ENCODE measurements around the gene ADAMTSL1.

ADAMTSL1 gene

GRCh38 chr9:18660001-18660400 lies 186.0 kb downstream of the ADAMTSL1 start:
- no peak for DNase-seq (ENCODE audit: low read depth in 2 of 2)

- DNase-seq (ENCODE audit: low read depth in 2 of 2): no peak
Observed at GRCh38 chr9:18662320-18662719, 188.4 kb downstream of the ADAMTSL1 start.

- DNase-seq (ENCODE audit: low read depth in 2 of 2): no peak
Observed at GRCh38 chr9:18665947-18666346, 192.0 kb downstream of the ADAMTSL1 start.

DNA sequence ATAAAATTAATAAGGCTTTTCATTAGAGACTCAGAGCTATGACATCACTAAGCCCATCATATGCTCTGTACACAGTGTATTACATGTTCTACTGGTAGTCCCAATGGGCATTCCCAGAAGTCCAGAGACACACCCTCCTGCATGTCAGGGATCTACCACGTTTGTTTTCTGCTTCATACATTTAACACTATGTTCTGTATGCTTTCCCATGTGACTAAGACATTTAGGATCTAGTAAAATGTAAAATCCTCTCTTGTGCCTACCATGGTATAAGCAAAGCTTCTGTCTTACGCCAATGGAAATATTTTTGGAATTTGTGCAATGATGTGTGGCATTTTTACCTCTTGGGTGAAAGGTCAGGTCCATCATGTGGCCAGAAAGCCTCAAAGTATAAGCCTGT lies 192.4 kb downstream of the ADAMTSL1 start:
- DNase-seq (ENCODE audit: low read depth in 2 of 2): no peak

DNA sequence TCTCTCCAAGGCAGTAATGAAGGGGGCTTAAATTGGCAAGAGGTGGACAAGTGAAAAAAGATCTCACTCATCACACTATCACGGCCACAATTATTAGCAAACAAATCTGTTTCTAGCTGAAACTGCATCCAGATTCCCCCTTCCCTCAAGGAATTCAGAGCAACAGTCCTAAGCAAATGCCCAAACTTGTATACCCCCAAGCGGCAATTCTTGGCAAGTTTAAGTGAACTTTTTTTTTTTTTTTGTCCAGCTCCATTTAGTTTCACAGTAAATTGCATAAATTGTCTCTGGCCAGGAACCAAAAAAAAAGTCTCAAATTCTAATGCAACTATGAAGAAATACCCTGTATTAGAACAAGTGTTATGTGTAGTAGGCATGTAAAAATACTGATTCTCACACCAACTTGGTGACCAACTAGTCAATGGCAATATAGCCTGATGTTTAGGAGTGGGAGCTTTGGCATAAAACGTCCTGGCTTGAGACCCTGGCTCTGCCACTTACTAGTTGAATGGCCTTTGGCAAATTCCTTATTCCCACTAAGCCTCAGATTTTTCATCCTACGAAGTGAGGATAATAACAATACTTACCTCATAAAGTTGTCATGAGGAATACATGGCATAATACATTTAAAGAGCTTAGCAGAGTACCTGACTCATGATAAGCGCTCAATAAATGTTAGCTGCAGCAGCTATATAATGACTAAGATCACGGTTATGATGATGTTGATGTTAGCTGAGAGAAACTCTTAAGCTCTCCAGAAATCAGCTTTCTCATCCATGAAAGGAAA lies 193.2 kb downstream of the ADAMTSL1 start:
- no peak for DNase-seq (ENCODE audit: low read depth in 2 of 2)

DNA sequence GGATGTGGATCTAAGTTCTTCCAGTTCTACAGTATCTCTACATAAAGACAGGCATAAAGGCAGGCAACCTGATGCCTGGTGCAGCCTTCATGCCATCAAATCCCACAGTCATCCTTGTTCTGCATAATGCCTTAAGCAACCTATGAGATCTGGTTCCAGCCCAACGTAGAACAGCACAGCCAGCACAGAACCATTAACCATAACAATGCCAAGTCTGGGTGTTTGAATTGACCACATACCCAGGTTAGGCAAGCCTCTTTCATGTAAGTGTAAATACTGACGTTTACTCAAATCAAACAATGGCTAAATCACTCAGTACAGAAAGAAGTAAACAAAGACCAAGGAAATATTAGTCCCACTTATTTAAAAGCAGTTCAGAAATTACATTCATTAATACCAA lies 195.0 kb downstream of the ADAMTSL1 start:
- DNase-seq (ENCODE audit: low read depth in 2 of 2): no peak

- no peak for DNase-seq (ENCODE audit: low read depth in 2 of 2)
Observed at GRCh38 chr9:18672706-18673105, 198.8 kb downstream of the ADAMTSL1 start.

GRCh38 chr9:18673179-18673578 lies 199.2 kb downstream of the ADAMTSL1 start:
- no peak for DNase-seq (ENCODE audit: low read depth in 2 of 2)

DNA sequence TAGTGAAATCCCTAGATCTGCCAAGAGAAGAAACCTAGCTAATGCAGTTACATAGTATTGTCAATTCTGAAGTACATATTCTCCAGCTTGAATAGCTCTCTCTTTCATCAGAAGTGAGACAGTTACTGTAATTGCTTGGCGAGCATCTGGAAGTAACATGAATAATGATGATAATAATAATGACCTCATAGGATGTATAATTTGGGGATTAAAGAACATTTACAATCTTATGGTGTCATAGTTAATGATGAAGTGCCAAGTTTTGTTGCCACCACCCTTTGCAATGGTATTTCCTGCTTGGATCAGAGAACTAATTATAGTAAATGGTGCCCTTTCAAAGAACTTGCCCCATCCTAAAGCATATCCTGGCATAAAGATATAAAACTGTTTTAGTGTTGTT lies 201.4 kb downstream of the ADAMTSL1 start:
- DNase-seq (ENCODE audit: low read depth in 2 of 2): no peak

- DNase-seq (ENCODE audit: low read depth in 2 of 2): no peak
Observed at GRCh38 chr9:18675973-18676372, 202.0 kb downstream of the ADAMTSL1 start.

- DNase-seq (ENCODE audit: low read depth in 2 of 2): no peak
Observed at GRCh38 chr9:18676525-18676924, 202.6 kb downstream of the ADAMTSL1 start.

- DNase-seq (ENCODE audit: low read depth in 2 of 2): no peak
Observed at GRCh38 chr9:18678821-18679590, 205.1 kb downstream of the ADAMTSL1 start.

- DNase-seq (ENCODE audit: low read depth in 2 of 2): no peak
Observed at GRCh38 chr9:18682907-18683306, 209.0 kb downstream of the ADAMTSL1 start.

- DNase-seq (ENCODE audit: low read depth in 2 of 2): no peak
Observed at GRCh38 chr9:18683312-18683711, 209.4 kb downstream of the ADAMTSL1 start.

- no peak for DNase-seq (ENCODE audit: low read depth in 2 of 2)
Observed at GRCh38 chr9:18683851-18684250, 209.9 kb downstream of the ADAMTSL1 start.

DNA sequence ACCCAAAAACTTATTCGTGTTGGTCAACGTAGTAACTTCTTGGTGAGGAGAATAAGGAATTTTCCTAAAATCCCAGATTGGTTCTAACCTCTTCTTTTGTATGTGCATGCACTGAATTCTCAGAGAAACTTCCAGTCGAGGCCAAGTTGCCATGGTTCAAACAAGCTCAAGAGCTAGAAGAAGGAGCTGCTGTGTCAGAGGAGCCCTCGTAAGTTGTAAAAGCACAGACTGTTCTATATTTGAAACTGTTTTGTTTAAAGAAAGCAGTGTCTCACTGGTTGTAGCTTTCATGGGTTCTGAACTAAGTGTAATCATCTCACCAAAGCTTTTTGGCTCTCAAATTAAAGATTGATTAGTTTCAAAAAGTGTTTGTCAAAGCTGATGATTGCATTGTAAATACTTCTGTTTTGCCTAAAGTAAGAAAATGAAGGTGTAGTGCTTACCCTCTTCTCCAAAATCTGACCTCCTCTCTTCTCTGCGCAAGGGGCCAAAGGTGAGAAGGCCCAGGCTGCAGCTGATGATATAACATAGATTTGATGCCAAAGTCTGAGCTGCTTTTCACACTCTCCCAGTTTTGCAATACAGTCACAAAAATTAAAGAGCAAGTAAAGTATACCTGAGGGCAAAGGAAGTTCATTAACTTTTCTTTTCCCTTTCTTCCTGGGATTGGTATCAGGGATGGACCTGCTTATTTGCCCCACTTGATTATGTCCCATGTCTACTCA lies 210.8 kb downstream of the ADAMTSL1 start:
- no peak for DNase-seq (ENCODE audit: low read depth in 2 of 2)

DNA sequence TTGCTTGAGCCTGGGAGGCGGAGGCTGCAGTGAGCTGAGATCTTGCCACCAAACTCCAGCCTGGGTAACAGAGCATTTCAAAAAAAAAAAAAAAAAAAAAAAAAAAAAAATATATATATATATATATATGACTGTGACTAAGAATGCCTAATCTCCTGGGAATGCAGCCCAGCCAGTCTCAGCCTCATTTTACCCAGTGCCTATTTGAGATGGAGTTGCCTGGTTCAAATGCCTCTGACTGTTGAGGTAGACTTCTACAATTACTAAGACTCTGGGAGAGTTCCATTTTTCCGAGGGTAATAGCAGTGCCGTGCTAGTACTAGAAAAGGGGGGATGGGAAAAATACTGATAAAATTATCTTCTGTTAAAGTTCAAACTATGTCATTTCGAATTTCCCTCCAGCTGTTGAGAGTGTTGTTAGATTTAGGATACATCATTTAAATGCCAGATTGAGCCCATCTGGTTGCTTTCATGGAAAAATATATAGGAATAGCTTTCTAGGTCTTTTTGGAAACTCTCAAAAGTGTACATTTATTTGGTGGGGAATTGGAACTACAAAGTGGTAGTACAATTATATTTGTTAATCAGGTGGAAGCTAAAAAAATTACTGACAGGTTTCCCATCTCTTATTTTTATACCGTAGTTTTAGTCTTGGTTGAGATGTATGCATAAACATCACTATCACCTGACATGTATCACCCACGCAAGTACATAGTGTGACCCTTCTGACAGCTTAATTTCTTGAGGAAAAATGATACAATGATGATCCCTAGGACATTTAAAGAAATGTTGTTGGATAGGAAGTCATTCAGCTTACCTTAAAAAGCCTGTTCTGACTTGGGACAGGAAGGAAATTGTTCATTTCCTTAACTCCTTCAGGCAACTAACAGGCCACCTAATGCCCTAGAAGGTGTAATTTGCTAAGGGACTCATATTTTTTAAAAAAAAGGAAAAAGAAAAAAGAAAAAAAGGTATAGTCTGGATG lies 214.9 kb downstream of the ADAMTSL1 start:
- no peak for DNase-seq (ENCODE audit: low read depth in 2 of 2)

GRCh38 chr9:18689921-18690320 lies 216.0 kb downstream of the ADAMTSL1 start:
- DNase-seq (ENCODE audit: low read depth in 2 of 2): no peak

GRCh38 chr9:18692268-18692667 lies 218.3 kb downstream of the ADAMTSL1 start:
- no peak for DNase-seq (ENCODE audit: low read depth in 2 of 2)

DNA sequence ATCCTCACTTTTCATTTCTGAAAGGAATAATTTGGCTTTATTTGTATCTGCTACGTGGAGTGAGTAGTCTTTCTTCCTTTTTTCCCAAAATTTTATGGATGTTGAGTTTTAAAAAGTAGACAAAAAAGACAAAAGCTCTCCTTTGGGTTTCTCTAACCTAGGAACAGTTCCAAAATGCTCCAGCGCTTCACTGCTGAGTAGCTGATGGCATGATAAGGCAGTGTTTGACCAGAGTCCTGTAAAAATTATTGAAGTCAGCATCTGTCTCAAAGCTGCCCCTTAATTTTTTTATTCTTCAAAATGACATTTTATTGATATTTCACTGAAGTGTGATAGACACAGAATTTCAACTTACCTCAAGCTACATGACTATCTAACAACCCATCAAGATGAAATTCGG lies 219.0 kb downstream of the ADAMTSL1 start:
- no peak for DNase-seq (ENCODE audit: low read depth in 2 of 2)

DNA sequence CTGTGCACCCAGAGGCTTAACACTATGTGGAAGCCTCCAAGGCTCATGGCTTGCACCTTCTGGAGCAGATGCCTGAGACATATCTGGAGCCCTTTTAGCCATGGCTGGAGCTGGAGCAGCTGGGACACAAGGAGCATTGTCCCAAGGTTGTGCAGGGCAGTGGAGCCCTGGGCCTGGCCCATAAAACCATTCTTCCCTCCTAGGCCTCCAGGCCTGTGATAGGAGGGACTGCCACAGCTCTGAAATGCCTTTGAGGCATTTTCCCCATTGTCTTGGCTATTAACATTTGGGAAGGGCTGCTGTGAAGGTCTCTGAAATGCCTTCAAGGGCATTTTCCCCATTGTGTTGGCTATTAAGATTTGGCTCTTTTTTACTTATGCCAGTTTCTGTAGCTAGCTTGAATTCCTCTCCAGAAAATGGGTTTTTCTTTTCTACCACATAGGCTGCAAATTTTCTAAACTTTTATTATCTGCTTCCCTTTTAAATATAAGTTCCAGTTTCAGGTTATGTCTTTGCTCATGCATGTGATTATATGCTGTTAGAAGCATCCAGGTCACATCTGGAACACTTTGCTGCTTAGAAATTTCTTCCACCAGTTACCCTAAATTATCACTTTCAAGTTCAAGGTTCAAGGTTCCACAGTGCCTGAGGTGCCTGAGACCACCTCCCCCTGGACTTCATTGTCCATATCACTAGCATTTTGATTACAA lies 221.2 kb downstream of the ADAMTSL1 start:
- DNase-seq (ENCODE audit: low read depth in 2 of 2): no peak
